Tibial nerve (tissue), 4 donors: ENCODE measurements around the gene NDUFB2. TPM values are rescaled to one million over a fixed set of nuclear protein-coding genes. Genes with fewer than 3 reads are reported as not detected.
"Not testable (repeated sequence)": the region's sequence is repeated elsewhere in the genome, so short reads cannot be mapped to it uniquely, and the experiment has no call there.

ENCODE experiments used
- DNase-seq, 2 donors: peaks; one replicate each; pipeline ENCODE4 v3.0.0-alpha.2; 2019; ENCODE audit warnings: low spot score in 2 of 2
- H3K27ac ChIP-seq, 4 donors: fragments of 200-600 bp; sonication (generic) in 3 of 4; one replicate each; pipeline ENCODE4 v1.5.1; 2017 to 2019; ENCODE audit warnings: mild to moderate bottlenecking in 1 of 4
- H3K27me3 ChIP-seq, 2 donors: fragments of 200-600 bp; sonication (generic) in 1 of 2; one replicate each; pipeline versions ENCODE4 v1.5.1 to v1.6.0; 2017 to 2019
- H3K36me3 ChIP-seq, 3 donors: fragments of 200-600 bp; sonication (generic); one replicate each; pipeline ENCODE4 v1.5.1; 2018 to 2019
- H3K4me1 ChIP-seq, 4 donors: fragments of 200-600 bp; sonication (generic) in 3 of 4; one replicate each; pipeline ENCODE4 v1.5.1; 2017 to 2019
- H3K4me3 ChIP-seq, 4 donors: fragments of 200-600 bp; sonication (generic) in 3 of 4; one replicate each; pipeline ENCODE4 v1.5.1; 2017 to 2019; ENCODE audit warnings: mild to moderate bottlenecking in 1 of 4, moderate library complexity in 1 of 4
- H3K9me3 ChIP-seq, 4 donors: fragments of 200-600 bp; sonication (generic) in 3 of 4; one replicate each; pipeline ENCODE4 v1.5.1; 2017 to 2019
- CTCF ChIP-seq, 5 experiments: fragments of 200-600 bp in 3 of 5; fragments of 450-650 bp in 2 of 5; sonication (generic) in 3 of 5; IDR thresholded peaks; one replicate each; pipeline ENCODE4 v1.5.1; 2016 to 2019; ENCODE audit warnings: antibody characterized with exemption in 5 of 5, mild to moderate bottlenecking in 3 of 5, moderate library complexity in 2 of 5
- EP300 ChIP-seq, 2 donors: sonication (generic); formaldehyde crosslinking; IDR thresholded peaks; one replicate each; pipeline ENCODE4 v1.6.1; 2017; ENCODE audit warnings: antibody characterized with exemption in 2 of 2, mild to moderate bottlenecking in 1 of 2
- POLR2A ChIP-seq, 2 donors: fragments of 450-650 bp; IDR thresholded peaks; one replicate each; pipeline ENCODE4 v1.6.1; 2017; ENCODE audit warnings: antibody characterized with exemption in 2 of 2, mild to moderate bottlenecking in 2 of 2, moderate library complexity in 2 of 2
- WGBS, 2 donors: methylation state at CpG; one replicate each; pipeline ENCODE4 v1.1.5; 2018; 5-methylcytosine and 5-hydroxymethylcytosine counted together
- total RNA-seq, 4 donors: library from RNA; depleted of rRNA; stranded (reverse); fragments of >200 nt; gene quantifications; one replicate each; pipeline ENCODE4 v1.1.0, GENCODE V29; 2016

NDUFB2 gene
- total RNA-seq, 4 donors from 2014 or later: 122 to 288 (median 162) TPM

GRCh38 chr7:140707132-140707531 lies 10.6 kb downstream of the NDUFB2 start:
- 63 to 78% methylated on average over 5 of the region's 5 CpGs for WGBS, 2 donors
- TF ChIP-seq CTCF (IDR thresholded peaks at IDR 0.05) (no peak), EP300 (IDR thresholded peaks at IDR 0.05) (no peak), POLR2A (IDR thresholded peaks at IDR 0.05) (no peak)
- DNase-seq: no peak

GRCh38 chr7:140708764-140709163 lies 12.3 kb downstream of the NDUFB2 start:
- not testable (repeated sequence) for DNase-seq
- WGBS, 2 donors: 97 to 99% methylated on average over 4 of the region's 4 CpGs
- H3K36me3 ChIP-seq: peaks cover 0 to 35% (median 5%) of the 10 kb centered on the region in 3 donors

More at GRCh38 chr7:140707132-140707531, 10.6 kb downstream of the NDUFB2 start:
- Histone ChIP-seq H3K36me3 (peaks cover 0 to 41% (median 5%) of the 10 kb centered on the region in 3 donors), H3K9me3 (no peaks in the 10 kb centered on the region), H3K27ac (no peak overlapping the region), H3K4me3 (no peak overlapping the region), H3K27me3 (no peaks in the 10 kb centered on the region), H3K4me1 (no peaks in the 10 kb centered on the region)

GRCh38 chr7:140712392-140712791 lies 15.9 kb downstream of the NDUFB2 start:
- not testable (repeated sequence) for DNase-seq, H3K9me3 ChIP-seq, H3K4me3 ChIP-seq, H3K27ac ChIP-seq, H3K27me3 ChIP-seq, H3K4me1 ChIP-seq
- H3K36me3 ChIP-seq: peaks cover 0 to 10% (median 0%) of the 10 kb centered on the region in 3 donors

More at GRCh38 chr7:140708764-140709163, 12.3 kb downstream of the NDUFB2 start:
- not testable (repeated sequence) for H3K27me3 ChIP-seq, H3K4me3 ChIP-seq, H3K27ac ChIP-seq, H3K9me3 ChIP-seq, H3K4me1 ChIP-seq

- no peaks in the 10 kb centered on the region for H3K27me3 ChIP-seq
- TF ChIP-seq CTCF (IDR thresholded peaks at IDR 0.05) (no peak), EP300 (IDR thresholded peaks at IDR 0.05) (no peak), POLR2A (IDR thresholded peaks at IDR 0.05) (no peak)
- H3K27ac ChIP-seq: no peak overlapping the region
- H3K36me3 ChIP-seq: peaks cover 0 to 10% (median 0%) of the 10 kb centered on the region in 3 donors
- DNase-seq: no peak
- 83 to 84% methylated on average over 10 of the region's 10 CpGs for WGBS, 2 donors
- no peaks in the 10 kb centered on the region for H3K4me1 ChIP-seq
- H3K9me3 ChIP-seq: no peaks in the 10 kb centered on the region
- no peak overlapping the region for H3K4me3 ChIP-seq
These were observed 18.0 kb downstream of the NDUFB2 start for GRCh38 chr7:140714331-140715040.

GRCh38 chr7:140719721-140720120 lies 23.2 kb downstream of the NDUFB2 start:
- no peak for TF ChIP-seq CTCF (IDR thresholded peaks at IDR 0.05)
- no peak for TF ChIP-seq POLR2A (IDR thresholded peaks at IDR 0.05)
- TF ChIP-seq EP300 (IDR thresholded peaks at IDR 0.05): no peak
- H3K4me1 ChIP-seq: no peaks in the 10 kb centered on the region
- H3K9me3 ChIP-seq: no peaks in the 10 kb centered on the region
- no peak for DNase-seq
- 70 to 79% methylated on average over 5 of the region's 5 CpGs for WGBS, 2 donors
- H3K4me3 ChIP-seq: no peak overlapping the region
- peaks cover 0 to 18% (median 0%) of the 10 kb centered on the region in 3 donors for H3K36me3 ChIP-seq
- H3K27me3 ChIP-seq: no peaks in the 10 kb centered on the region
- H3K27ac ChIP-seq: no peak overlapping the region

- no peaks in the 10 kb centered on the region for H3K27me3 ChIP-seq
- no peak overlapping the region for H3K27ac ChIP-seq
- H3K9me3 ChIP-seq: no peaks in the 10 kb centered on the region
- no peaks in the 10 kb centered on the region for H3K4me1 ChIP-seq
- no peak for TF ChIP-seq EP300 (IDR thresholded peaks at IDR 0.05)
- TF ChIP-seq CTCF (IDR thresholded peaks at IDR 0.05): no peak
- no peak for TF ChIP-seq POLR2A (IDR thresholded peaks at IDR 0.05)
- WGBS, 2 donors: 68 to 77% methylated on average over 1 of the region's 1 CpG
- no peak overlapping the region for H3K4me3 ChIP-seq
- DNase-seq: no peak
- peaks cover 0 to 20% (median 0%) of the 10 kb centered on the region in 3 donors for H3K36me3 ChIP-seq
These were observed 25.7 kb downstream of the NDUFB2 start for GRCh38 chr7:140722254-140722653.
